ENCODE results near the gene PIP5K1C.
A peak's percentile ranks its signal among the peaks of the same experiment; 100 is the strongest.

Gene PIP5K1C

GRCh38 chr19:3646336-3647092 is 53.8 kb downstream of the PIP5K1C start:
- no peak for DNase-seq

GRCh38 chr19:3645726-3646125 is 54.5 kb downstream of the PIP5K1C start:
- no peak for DNase-seq

GRCh38 chr19:3645067-3645396 is 55.2 kb downstream of the PIP5K1C start:
- no peak for DNase-seq

GRCh38 chr19:3644351-3645066 is 55.8 kb downstream of the PIP5K1C start:
- peak in 49 of 51 donors; percentile 15 to 96 (median 80) for DNase-seq

- no peak for DNase-seq
Measured at GRCh38 chr19:3643674-3644313, 56.5 kb downstream of the PIP5K1C start.

GRCh38 chr19:3642987-3643673 is 57.1 kb downstream of the PIP5K1C start:
- peak in 1 of 51 donors; percentile 25 for DNase-seq

GRCh38 chr19:3642296-3642695 is 58.0 kb downstream of the PIP5K1C start:
- peak in 1 of 51 donors; percentile 40 for DNase-seq

GRCh38 chr19:3641515-3642269 is 58.6 kb downstream of the PIP5K1C start:
- DNase-seq: no peak

- no peak for DNase-seq
Measured at GRCh38 chr19:3639479-3639878, 60.8 kb downstream of the PIP5K1C start.

- DNase-seq: no peak
Measured at GRCh38 chr19:3638208-3639193, 61.8 kb downstream of the PIP5K1C start.

- DNase-seq: no peak
Measured at GRCh38 chr19:3637621-3638020, 62.6 kb downstream of the PIP5K1C start.

- DNase-seq: no peak
Measured at GRCh38 chr19:3636962-3637361, 63.3 kb downstream of the PIP5K1C start.

GRCh38 chr19:3636506-3636905 is 63.8 kb downstream of the PIP5K1C start:
- DNase-seq: no peak

GRCh38 chr19:3634496-3635045 is 65.7 kb downstream of the PIP5K1C start:
- DNase-seq: no peak

- no peak for DNase-seq
Measured at GRCh38 chr19:3633559-3633988, 66.7 kb downstream of the PIP5K1C start.

- peak in 31 of 51 donors; percentile 5 to 78 (median 34) for DNase-seq
Measured at GRCh38 chr19:3632739-3633558, 67.3 kb downstream of the PIP5K1C start.

- DNase-seq: no peak
Measured at GRCh38 chr19:3632098-3632497, 68.2 kb downstream of the PIP5K1C start.

- DNase-seq: no peak
Measured at GRCh38 chr19:3631053-3631861, 69.0 kb downstream of the PIP5K1C start.

Data from hypothalamus (tissue), 51 donors.